GM12878 (cell line): ENCODE measurements around the gene ZNF547. TPM values are rescaled to one million over a fixed set of nuclear protein-coding genes. Genes with fewer than 3 reads are reported as not detected.

ENCODE experiments used
- ATAC-seq: fragments of 200-7000 bp; cut with Tn5 transposase; 3 replicates; pipeline ENCODE4 v1.9.1; 2020; ENCODE audit warnings: mild to moderate bottlenecking, moderate library complexity
- BruUV-seq: library from RNA; stranded (reverse); fragments of 400-500 nt; replicated peaks from 2 replicates; lab custom pipeline; 2021; lab: Mats Ljungman, UMichigan
- CTCF ChIA-PET: fragments of 300-600 bp; sonication (Branson Sonifier 250); formaldehyde crosslinking; extraction: SDS; loops from one replicate; lab custom pipeline; 2021; ENCODE audit warnings: inconsistent platforms; lab: Yijun Ruan, JAX
- POLR2A ChIA-PET: fragments of 350-600 bp; formaldehyde crosslinking; extraction: SDS; loops from one replicate; lab custom pipeline; 2021; ENCODE audit warnings: inconsistent platforms; lab: Charles Lee
- RAD21 ChIA-PET: fragments of 300-600 bp; sonication (Branson Sonifier 250); formaldehyde crosslinking; loops from one replicate; lab custom pipeline; 2023; ENCODE audit warnings: antibody characterized with exemption; ENCODE audit not compliant: unreplicated experiment; lab: Charles Lee
- SMC1A ChIA-PET: fragments of 300-600 bp; sonication (Branson Sonifier 250); formaldehyde crosslinking; loops from one replicate; lab custom pipeline; 2023; ENCODE audit not compliant: unreplicated experiment, uncharacterized antibody; lab: Charles Lee
- DNase-seq: peaks from one replicate; pipeline ENCODE4 v3.0.0-alpha.2; 2011; ENCODE audit warnings: low read depth, low spot score
- FAIRE-seq: peaks from 3 replicates; lab custom pipeline; 2011; peaks lifted over from hg19 to GRCh38; lab: Jason Lieb, UNC
- H2AFZ ChIP-seq: 2 replicates; pipeline ENCODE4 v1.6.0; 2011; ENCODE audit warnings: low read depth, low read length, control low read depth; ENCODE audit not compliant: control insufficient read depth
- H3K27ac ChIP-seq: 2 replicates; pipeline ENCODE4 v1.5.1; 2011; ENCODE audit warnings: control low read depth; ENCODE audit not compliant: control insufficient read depth, insufficient read depth
- H3K27me3 ChIP-seq, 2 experiments: replicated peaks in 1 of 2; 2 replicates each; pipeline versions ENCODE4 v1.6.0 to v1.6.1; 2011; ENCODE audit warnings: low read length in 1 of 2; ENCODE audit not compliant: control insufficient read depth in 2 of 2, insufficient read depth in 2 of 2
- H3K36me3 ChIP-seq, 2 experiments: 2 replicates each; pipeline ENCODE4 v1.5.1; 2011; ENCODE audit warnings: low read length in 1 of 2; ENCODE audit not compliant: control insufficient read depth in 2 of 2, insufficient read depth in 2 of 2
- H3K4me1 ChIP-seq: 2 replicates; pipeline ENCODE4 v1.6.1; 2011; ENCODE audit warnings: mild to moderate bottlenecking, low read length, moderate library complexity, mixed read lengths; ENCODE audit not compliant: control insufficient read depth, insufficient read depth
- H3K4me2 ChIP-seq: 2 replicates; pipeline ENCODE4 v1.6.0; 2011; ENCODE audit warnings: control low read depth; ENCODE audit not compliant: control insufficient read depth, insufficient read depth
- H3K4me3 ChIP-seq: fragments of 200-600 bp; sonication (generic); 2 replicates; pipeline ENCODE4 v1.5.1; 2016
- H3K79me2 ChIP-seq: 2 replicates; pipeline ENCODE4 v1.6.0; 2011; ENCODE audit warnings: low read length; ENCODE audit not compliant: control insufficient read depth, insufficient read depth
- H3K9ac ChIP-seq: 2 replicates; pipeline ENCODE4 v1.8.0; 2011; ENCODE audit warnings: low read length, control low read depth, mixed read lengths; ENCODE audit not compliant: control insufficient read depth, insufficient read depth
- H3K9me3 ChIP-seq: replicated peaks from 3 replicates; pipeline ENCODE4 v1.5.1; 2011; ENCODE audit warnings: mild to moderate bottlenecking, low read length; ENCODE audit not compliant: control insufficient read depth, insufficient read depth
- H4K20me1 ChIP-seq: 2 replicates; pipeline ENCODE4 v1.6.0; 2011; ENCODE audit not compliant: control insufficient read depth, insufficient read depth
- MTA2 ChIP-seq: fragments of 450-650 bp; IDR thresholded peaks from 2 replicates; pipeline ENCODE4 v1.6.1; 2016; ENCODE audit warnings: low read depth, mild to moderate bottlenecking, moderate library complexity
- POLR2A ChIP-seq: IDR thresholded peaks from 2 replicates; pipeline ENCODE4 v1.6.1; 2011; ENCODE audit warnings: low read depth, mild to moderate bottlenecking, low read length
- POU2F2 ChIP-seq: IDR thresholded peaks from 3 replicates; pipeline ENCODE4 v1.6.1; 2011; ENCODE audit warnings: low read depth, mild to moderate bottlenecking, low read length, borderline replicate concordance
- RUNX3 ChIP-seq: IDR thresholded peaks from 2 replicates; pipeline ENCODE4 v1.6.1; 2012; ENCODE audit warnings: low read length, inconsistent platforms
- WGBS: methylation state at CpG from one replicate; pipeline ENCODE4 v1.1.6; 2016; ENCODE audit warnings: low lambda C conversion rate; ENCODE audit not compliant: insufficient replicate concordance, insufficient coverage; ENCODE audit errors: missing lambda C conversion rate; 5-methylcytosine and 5-hydroxymethylcytosine counted together
- in situ Hi-C: fragments of 300-500 bp; cut with MboI; formaldehyde crosslinking; loops from 9 replicates; pipeline ENCODE4 v1.14.3; 2018; ENCODE audit warnings: mixed read lengths
- intact Hi-C: fragments of 100-400 bp; cut with micrococcal nuclease; formaldehyde crosslinking; loops from one replicate; pipeline ENCODE4 v1.14.2; 2022; ENCODE audit not compliant: unreplicated experiment
- polyA plus RNA-seq, 11 experiments: library from polyadenylated mRNA; depleted of rRNA in 4 of 11; unstranded in 6 of 11; stranded (reverse) in 5 of 11; fragments of >200 nt; fragmentation: Nextera tagmentation in 4 of 11; fragmentation: Illumina TruSeq in 1 of 11; extraction: Ambion mirVana in 4 of 11; extraction: Trizol in 1 of 11; gene quantifications; 1 replicate in 1 of 11; 2 replicates in 10 of 11; pipeline versions ENCODE4 v1.2.1 to v1.2.3, GENCODE V29; 2011 to 2016; ENCODE audit warnings: inconsistent platforms in 2 of 11, missing spikeins in 2 of 11, low read depth in 1 of 11
- total RNA-seq, 4 experiments: library from RNA; depleted of rRNA in 3 of 4; stranded (reverse); fragments of >200 nt in 3 of 4; fragmentation: Illumina TruSeq in 1 of 4; extraction: Trizol in 1 of 4; gene quantifications; 2 replicates each; pipeline versions ENCODE4 v1.2.1 to v1.2.3, GENCODE V29; 2013 to 2021

The ZNF547 gene
- total and polyA plus RNA-seq, 10 of the 15 experiments (the other 5 are each of a cell fraction or from before 2014, with no cell fraction given) = 2.3 to 6.0 (median 3.3) TPM

DNA sequence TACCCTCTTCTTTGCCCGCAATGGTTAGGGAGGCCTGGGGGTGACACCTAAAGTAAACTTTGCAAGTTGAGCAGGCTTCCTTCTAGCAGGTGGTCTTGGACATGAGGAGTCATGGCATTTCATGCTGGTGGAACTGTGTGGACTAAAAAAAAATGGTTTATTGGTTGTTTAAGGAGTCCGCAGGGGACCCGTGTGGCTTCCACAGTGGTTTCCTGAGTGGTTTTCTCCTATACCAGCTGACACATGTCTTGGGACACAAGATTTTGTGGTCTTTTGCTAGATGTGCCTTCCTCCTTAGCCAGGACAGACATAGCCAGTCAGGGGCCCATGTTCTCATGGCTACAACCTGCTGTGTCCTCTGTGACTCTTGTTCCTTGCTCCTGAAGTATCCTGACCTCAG, 41.6 kb upstream of the ZNF547 start:
- ATAC-seq = no peak
- RAD21 ChIA-PET = no interaction called here
- SMC1A ChIA-PET = interaction anchor here (0.8 to 1.0 kb wide), 2 partner anchors 65 to 79 kb away, joined by 3 to 4 read pairs; no protein-coding TSS in a partner anchor
- FAIRE-seq = no peak
- no peak for DNase-seq
- H3K4me1 ChIP-seq = peaks cover 3% of the 10 kb centered on the region; the same call in 1 of the 2 replicates
- TF ChIP-seq POU2F2 (no peak), RUNX3 (peak; percentile 39; the same call in 1 of the 2 replicates)
- TF ChIP-seq, all 136 proteins: peak for 1
- Histone ChIP-seq H3K36me3 (peaks cover 4 to 15% of the 10 kb centered on the region in 2 experiments; a peak in 3 of 4 replicates), H2AFZ (no peak overlapping the region), H3K4me2 (peak overlapping the region; percentile 77), H3K9ac (peak overlapping the region; percentile 94; the same call in 1 of the 2 replicates), H3K79me2 (peaks cover 26% of the 10 kb centered on the region), H4K20me1 (no peaks in the 10 kb centered on the region), H3K9me3 (no peaks in the 10 kb centered on the region; the same call in 2 of the 3 replicates), H3K4me3 (peak overlapping the region; percentile 86), H3K27ac (no peak overlapping the region), H3K27me3 (no peaks in the 10 kb centered on the region)
- ChIA-PET CTCF (interaction anchor here (1.7 to 2.8 kb wide), 2 partner anchors 19 to 41 kb away, joined by 4 to 6 read pairs; partner anchors contain the start of genes TRAPPC2B and ZNF547), POLR2A (interaction anchor here (1.0 to 1.5 kb wide), 2 partner anchors 20 to 29 kb away, joined by 4 read pairs; no protein-coding TSS in a partner anchor)
- BruUV-seq = no TSS peak
- intact Hi-C loops (no loop called here), in situ Hi-C loops (no loop called here)
- WGBS = 33% methylated on average over 3 of the region's 3 CpGs

- SMC1A ChIA-PET = interaction anchor here (0.6 kb wide), 1 partner anchor 26 kb away, joined by 3 read pairs; no protein-coding TSS in a partner anchor
- Histone ChIP-seq H3K27ac (no peak overlapping the region), H3K36me3 (peaks cover 13 to 35% of the 10 kb centered on the region in 2 experiments), H2AFZ (no peak overlapping the region), H3K4me1 (peaks cover 3% of the 10 kb centered on the region; the same call in 1 of the 2 replicates), H3K9ac (no peak overlapping the region), H4K20me1 (no peaks in the 10 kb centered on the region), H3K79me2 (peaks cover 26% of the 10 kb centered on the region), H3K4me3 (no peak overlapping the region), H3K9me3 (peaks cover 4% of the 10 kb centered on the region), H3K27me3 (no peaks in the 10 kb centered on the region), H3K4me2 (no peak overlapping the region)
- CTCF ChIA-PET = no interaction called here
- in situ Hi-C loops = no loop called here
- RAD21 ChIA-PET = no interaction called here
- ATAC-seq (no peak), DNase-seq (no peak), FAIRE-seq (no peak)
- no TSS peak for BruUV-seq
- intact Hi-C loops = no loop called here
- TF ChIP-seq MTA2 (no peak), POLR2A (no peak)
- POLR2A ChIA-PET = no interaction called here
Measured at GRCh38 chr19:57324992-57325391, 38.4 kb upstream of the ZNF547 start.
